CD14-positive monocyte (primary cell): ENCODE data around the gene BRSK2. TPM values are rescaled to one million over a fixed set of nuclear protein-coding genes. Genes with fewer than 3 reads are reported as not detected.

Experiments
- DNase-seq, 3 donors: peaks; one replicate each; pipeline ENCODE4 v3.0.0-alpha.2; 2011 to 2022
- H2AFZ ChIP-seq: 2 replicates; pipeline ENCODE4 v1.6.0; 2012; ENCODE audit warnings: mild to moderate bottlenecking, low read depth, low read length, inconsistent platforms; ENCODE audit not compliant: insufficient read depth, poor library complexity, severe bottlenecking
- H3K27ac ChIP-seq, 2 donors: 1 replicate in 1 of 2; 2 replicates in 1 of 2; pipeline ENCODE4 v1.5.1; 2012 to 2013; ENCODE audit warnings: low read length in 2 of 2, control low read depth in 1 of 2, inconsistent platforms in 1 of 2, low read depth in 1 of 2, mild to moderate bottlenecking in 1 of 2
- H3K27me3 ChIP-seq, 2 donors: one replicate each; pipeline versions ENCODE4 v1.6.0 to v1.6.1; 2011 to 2013; ENCODE audit warnings: low read length in 2 of 2; ENCODE audit not compliant: control insufficient read depth in 2 of 2, insufficient read depth in 2 of 2
- H3K36me3 ChIP-seq, 2 donors: replicated peaks in 1 of 2; 1 replicate in 1 of 2; 2 replicates in 1 of 2; pipeline versions ENCODE4 v1.5.1 to v1.6.1; 2012 to 2013; ENCODE audit warnings: low read length in 2 of 2, control low read depth in 1 of 2, inconsistent platforms in 1 of 2, mild to moderate bottlenecking in 1 of 2; ENCODE audit not compliant: insufficient read depth in 2 of 2, control insufficient read depth in 1 of 2
- H3K4me1 ChIP-seq, 2 donors: 1 replicate in 1 of 2; 2 replicates in 1 of 2; pipeline versions ENCODE4 v1.5.1 to v1.6.1; 2012 to 2013; ENCODE audit warnings: low read length in 2 of 2, control low read depth in 1 of 2, inconsistent platforms in 1 of 2, mild to moderate bottlenecking in 1 of 2, moderate library complexity in 1 of 2; ENCODE audit not compliant: insufficient read depth in 2 of 2, control insufficient read depth in 1 of 2
- H3K4me2 ChIP-seq: replicated peaks from 2 replicates; pipeline ENCODE3; 2012; ENCODE audit warnings: low read length, moderate library complexity, mild to moderate bottlenecking; ENCODE audit not compliant: poor library complexity, severe bottlenecking; ENCODE audit errors: extremely low read depth
- H3K4me3 ChIP-seq, 3 experiments: fragments of 200-600 bp in 1 of 3; sonication (generic) in 1 of 3; replicated peaks in 1 of 3; 1 replicate in 2 of 3; 2 replicates in 1 of 3; pipeline ENCODE4 v1.5.1; 2011 to 2013; ENCODE audit warnings: low read length in 3 of 3, mild to moderate bottlenecking in 3 of 3, control low read depth in 2 of 3, low read depth in 2 of 3, inconsistent platforms in 1 of 3, moderate library complexity in 1 of 3
- H3K79me2 ChIP-seq: 2 replicates; pipeline ENCODE4 v1.6.0; 2012; ENCODE audit warnings: mild to moderate bottlenecking, control low read depth, inconsistent platforms, low read length, moderate library complexity; ENCODE audit not compliant: insufficient read depth
- H3K9ac ChIP-seq: 2 replicates; pipeline ENCODE4 v1.6.0; 2017; ENCODE audit warnings: low read length, mild to moderate bottlenecking; ENCODE audit not compliant: insufficient read depth, poor library complexity, severe bottlenecking
- H3K9me3 ChIP-seq, 2 donors: replicated peaks in 1 of 2; 1 replicate in 1 of 2; 2 replicates in 1 of 2; pipeline versions ENCODE4 v1.5.1 to v1.6.1; 2012 to 2013; ENCODE audit warnings: low read length in 2 of 2, control low read depth in 1 of 2; ENCODE audit not compliant: control insufficient read depth in 1 of 2, insufficient read depth in 1 of 2
- H4K20me1 ChIP-seq: 2 replicates; pipeline ENCODE4 v1.6.0; 2012; ENCODE audit warnings: mild to moderate bottlenecking, low read length, control low read depth, moderate library complexity; ENCODE audit not compliant: insufficient read depth
- H3K27ac Mint-ChIP-seq, 7 donors: one replicate each; pipeline ENCODE4 v1.8.0; 2020; ENCODE audit warnings: mild to moderate bottlenecking in 7 of 7, mixed read lengths in 7 of 7, moderate library complexity in 6 of 7, inconsistent platforms in 2 of 7
- H3K27me3 Mint-ChIP-seq, 3 donors: one replicate each; pipeline ENCODE4 v1.8.0; 2021 to 2022; ENCODE audit warnings: low read depth in 3 of 3, mild to moderate bottlenecking in 3 of 3, mixed read lengths in 3 of 3, moderate library complexity in 3 of 3, inconsistent platforms in 1 of 3
- H3K36me3 Mint-ChIP-seq, 2 donors: one replicate each; pipeline ENCODE4 v1.8.0; 2020; ENCODE audit warnings: mixed read lengths in 2 of 2, inconsistent platforms in 1 of 2, mild to moderate bottlenecking in 1 of 2
- H3K4me1 Mint-ChIP-seq: one replicate; pipeline ENCODE4 v1.8.0; 2020; ENCODE audit warnings: mild to moderate bottlenecking, mixed read lengths
- H3K4me3 Mint-ChIP-seq, 2 donors: one replicate each; pipeline ENCODE4 v1.8.0; 2020; ENCODE audit warnings: mild to moderate bottlenecking in 2 of 2, mixed read lengths in 2 of 2, moderate library complexity in 1 of 2
- H3K9me3 Mint-ChIP-seq, 7 donors: one replicate each; pipeline ENCODE4 v1.8.0; 2020 to 2022; ENCODE audit warnings: mixed read lengths in 7 of 7, mild to moderate bottlenecking in 6 of 7, moderate library complexity in 6 of 7, inconsistent platforms in 2 of 7
- WGBS: methylation state at CpG from one replicate; pipeline ENCODE4 v1.1.5; 2013; ENCODE audit warnings: missing lambda C conversion rate; ENCODE audit not compliant: insufficient coverage; 5-methylcytosine and 5-hydroxymethylcytosine counted together
- intact Hi-C, 2 donors: fragments of 100-400 bp; cut with micrococcal nuclease; formaldehyde crosslinking; loops; one replicate each; pipeline versions ENCODE4 v1.15.0 to v1.15.1; 2023
- polyA plus RNA-seq, 3 donors: library from polyadenylated mRNA; depleted of rRNA in 1 of 3; unstranded in 2 of 3; stranded (reverse) in 1 of 3; fragments of 300-500 nt in 2 of 3; fragments of >200 nt in 1 of 3; fragmentation: Illumina TruSeq in 2 of 3; gene quantifications; 1 replicate in 2 of 3; 2 replicates in 1 of 3; pipeline ENCODE4 v1.2.3, GENCODE V29; 2012 to 2021
- TF ChIP-seq, protein P1 (sequence below): fragments of 200-600 bp; IDR thresholded peaks from one replicate; pipeline ENCODE4 v1.8.0; 2022; ENCODE audit warnings: antibody characterized with exemption, mild to moderate bottlenecking

The BRSK2 gene
- polyA plus RNA-seq, 3 donors: 0.13 TPM; not detected in 2

DNA sequence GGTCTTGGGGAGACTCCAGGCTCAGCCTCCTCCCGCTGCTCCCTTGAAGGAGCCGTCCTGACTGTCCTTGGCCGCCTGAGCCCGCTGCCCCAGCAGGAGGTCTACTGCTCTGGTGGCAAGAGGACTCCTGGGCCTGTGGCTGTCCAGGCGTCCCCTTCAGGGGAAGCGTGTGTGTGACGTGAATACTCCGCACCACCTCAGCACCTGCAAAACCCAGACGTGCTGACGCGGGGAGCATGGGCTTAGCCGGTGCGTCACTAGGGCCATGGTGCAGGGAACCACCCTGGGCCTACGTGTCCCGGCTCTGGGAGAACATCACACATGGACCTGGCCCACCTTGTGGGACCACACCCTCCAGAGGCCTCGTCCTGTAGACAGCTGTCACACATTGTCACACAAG lies 30.2 kb upstream of the BRSK2 start:
- Mint-ChIP-seq H3K27me3 (peaks cover 8 to 14% (median 10%) of the 10 kb centered on the region in 3 donors), H3K27ac (no peak overlapping the region), H3K4me1 (no peaks in the 10 kb centered on the region), H3K4me3 (no peak overlapping the region), H3K9me3 (peaks cover 7 to 20% (median 13%) of the 10 kb centered on the region in 7 donors), H3K36me3 (no peaks in the 10 kb centered on the region)
- Histone ChIP-seq H3K9ac (no peak overlapping the region), H3K36me3 (no peaks in the 10 kb centered on the region), H3K4me3 (no peak overlapping the region), H3K79me2 (no peaks in the 10 kb centered on the region), H3K27ac (no peak overlapping the region), H4K20me1 (no peaks in the 10 kb centered on the region), H3K9me3 (peaks cover 7 to 14% of the 10 kb centered on the region in 2 donors), H3K4me1 (no peaks in the 10 kb centered on the region), H3K4me2 (no peak overlapping the region), H2AFZ (no peak overlapping the region), H3K27me3 (no peaks in the 10 kb centered on the region)
- WGBS: 95% methylated on average over 15 of the region's 16 CpGs
- intact Hi-C loops: no loop called here
- DNase-seq: no peak
- TF ChIP-seq, protein P1, sequence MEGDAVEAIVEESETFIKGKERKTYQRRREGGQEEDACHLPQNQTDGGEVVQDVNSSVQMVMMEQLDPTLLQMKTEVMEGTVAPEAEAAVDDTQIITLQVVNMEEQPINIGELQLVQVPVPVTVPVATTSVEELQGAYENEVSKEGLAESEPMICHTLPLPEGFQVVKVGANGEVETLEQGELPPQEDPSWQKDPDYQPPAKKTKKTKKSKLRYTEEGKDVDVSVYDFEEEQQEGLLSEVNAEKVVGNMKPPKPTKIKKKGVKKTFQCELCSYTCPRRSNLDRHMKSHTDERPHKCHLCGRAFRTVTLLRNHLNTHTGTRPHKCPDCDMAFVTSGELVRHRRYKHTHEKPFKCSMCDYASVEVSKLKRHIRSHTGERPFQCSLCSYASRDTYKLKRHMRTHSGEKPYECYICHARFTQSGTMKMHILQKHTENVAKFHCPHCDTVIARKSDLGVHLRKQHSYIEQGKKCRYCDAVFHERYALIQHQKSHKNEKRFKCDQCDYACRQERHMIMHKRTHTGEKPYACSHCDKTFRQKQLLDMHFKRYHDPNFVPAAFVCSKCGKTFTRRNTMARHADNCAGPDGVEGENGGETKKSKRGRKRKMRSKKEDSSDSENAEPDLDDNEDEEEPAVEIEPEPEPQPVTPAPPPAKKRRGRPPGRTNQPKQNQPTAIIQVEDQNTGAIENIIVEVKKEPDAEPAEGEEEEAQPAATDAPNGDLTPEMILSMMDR: no peak

DNA sequence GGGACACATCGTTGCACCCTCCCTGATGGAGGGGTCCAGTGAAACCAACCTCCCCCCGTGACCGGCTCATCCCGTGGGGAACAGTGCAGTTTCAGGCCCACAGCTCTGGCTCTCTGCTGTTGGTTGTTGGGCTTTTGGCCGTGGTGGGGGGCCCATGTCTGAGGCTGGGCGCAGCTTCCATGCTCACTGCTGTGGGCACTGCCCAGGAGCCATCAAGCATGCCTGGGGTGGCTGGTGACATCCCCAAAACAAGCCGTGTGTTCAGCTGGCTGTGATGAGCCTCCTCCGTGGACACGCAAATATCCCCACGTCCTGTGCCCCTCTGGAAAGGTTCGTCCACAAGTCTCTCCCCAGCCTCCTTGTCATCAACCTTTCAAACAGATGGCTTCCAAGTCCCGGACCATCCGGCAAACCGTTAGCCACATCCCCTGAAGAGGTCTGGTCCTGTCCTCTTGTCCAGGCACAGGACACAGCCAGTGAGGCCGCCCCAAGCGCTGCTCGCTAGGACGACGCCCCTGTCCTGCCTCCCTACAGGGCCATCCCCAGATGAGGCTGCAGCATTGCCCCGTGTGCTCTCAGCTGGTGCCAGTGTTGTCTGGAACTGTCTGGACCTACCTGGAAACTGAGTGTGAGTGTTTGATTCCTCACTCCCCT lies 29.4 kb upstream of the BRSK2 start:
- H3K36me3 Mint-ChIP-seq: no peaks in the 10 kb centered on the region
- H3K9me3 Mint-ChIP-seq: peaks cover 11 to 27% (median 18%) of the 10 kb centered on the region in 7 donors
- H3K4me1 ChIP-seq: no peaks in the 10 kb centered on the region
- no peak for DNase-seq
- H3K4me3 ChIP-seq: no peak overlapping the region
- no peak overlapping the region for H3K27ac ChIP-seq
- no peaks in the 10 kb centered on the region for H3K36me3 ChIP-seq
- H3K4me3 Mint-ChIP-seq: no peak overlapping the region
- H3K9ac ChIP-seq: no peak overlapping the region
- TF ChIP-seq, protein P1: no peak
- intact Hi-C loops: no loop called here
- H3K79me2 ChIP-seq: no peaks in the 10 kb centered on the region
- H3K9me3 ChIP-seq: peaks cover 13 to 21% of the 10 kb centered on the region in 2 donors
- 95% methylated on average over 20 of the region's 20 CpGs for WGBS
- H3K27me3 ChIP-seq: no peaks in the 10 kb centered on the region
- no peak overlapping the region for H3K4me2 ChIP-seq
- peaks cover 8 to 16% (median 13%) of the 10 kb centered on the region in 3 donors for H3K27me3 Mint-ChIP-seq
- H2AFZ ChIP-seq: no peak overlapping the region
- H4K20me1 ChIP-seq: no peaks in the 10 kb centered on the region
- H3K4me1 Mint-ChIP-seq: no peaks in the 10 kb centered on the region
- H3K27ac Mint-ChIP-seq: peak overlapping the region in 1 of 7 donors; percentile 6
